HG03196 (cell line): ENCODE measurements around the gene CSF2.

ENCODE experiments used
- ATAC-seq: cut with Tn5 transposase; IDR thresholded peaks from one replicate; pipeline ENCODE4 v1.9.1; 2021; ENCODE audit not compliant: unreplicated experiment

Gene CSF2

DNA sequence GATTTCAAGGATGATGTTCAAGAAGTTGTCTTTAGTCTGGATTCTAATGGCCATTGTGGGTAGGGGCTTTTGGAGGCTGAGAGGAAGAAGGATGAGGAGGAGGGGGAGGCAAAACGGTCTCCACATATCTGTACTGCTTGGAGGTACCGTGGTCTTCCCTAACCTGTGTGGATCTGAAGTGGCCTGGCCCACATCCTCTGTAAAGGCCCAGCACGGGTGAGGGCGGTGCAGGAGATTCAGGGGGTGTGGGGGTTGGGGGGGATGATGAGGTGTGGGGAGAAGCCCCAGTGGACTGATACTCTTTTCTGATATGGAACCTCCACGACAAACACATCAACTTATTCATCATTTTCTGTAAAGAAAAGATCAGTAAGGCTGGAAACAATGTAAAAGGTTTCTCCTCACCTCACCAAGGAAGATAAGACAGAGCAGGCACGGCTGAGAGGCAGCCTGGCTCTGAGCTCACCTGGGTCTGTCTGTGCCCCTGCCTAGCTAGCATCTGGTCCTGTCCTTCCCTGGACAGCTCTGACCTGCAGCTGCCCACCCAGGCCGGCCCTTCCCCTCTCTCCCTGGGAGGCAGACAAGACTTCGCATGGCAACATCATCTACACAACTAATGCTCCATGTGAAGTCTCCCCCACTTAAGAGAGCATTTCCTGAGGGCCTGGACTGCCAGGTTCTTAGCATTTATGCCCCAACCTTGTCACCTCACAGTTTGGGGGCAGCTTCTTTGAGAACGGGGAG is 18.7 kb upstream of the CSF2 start:
- ATAC-seq, result no peak

DNA sequence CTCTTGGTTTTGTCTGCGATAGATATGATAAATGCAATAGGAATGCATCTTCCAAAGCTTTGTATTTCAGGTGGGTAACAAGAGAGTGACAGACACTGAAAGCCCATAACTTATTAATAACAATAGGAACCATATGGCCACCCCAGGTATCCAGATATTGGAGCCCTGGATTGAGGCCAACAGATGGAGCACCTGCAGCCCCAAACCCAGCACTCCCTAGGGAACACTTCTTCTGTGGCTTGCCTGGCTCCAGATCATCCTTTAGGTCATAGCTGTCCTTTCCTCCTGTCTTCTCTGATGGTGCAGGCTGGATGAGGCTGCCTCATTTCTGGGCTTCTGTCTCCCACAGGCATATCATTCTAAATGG is 18.2 kb upstream of the CSF2 start:
- no peak for ATAC-seq

DNA sequence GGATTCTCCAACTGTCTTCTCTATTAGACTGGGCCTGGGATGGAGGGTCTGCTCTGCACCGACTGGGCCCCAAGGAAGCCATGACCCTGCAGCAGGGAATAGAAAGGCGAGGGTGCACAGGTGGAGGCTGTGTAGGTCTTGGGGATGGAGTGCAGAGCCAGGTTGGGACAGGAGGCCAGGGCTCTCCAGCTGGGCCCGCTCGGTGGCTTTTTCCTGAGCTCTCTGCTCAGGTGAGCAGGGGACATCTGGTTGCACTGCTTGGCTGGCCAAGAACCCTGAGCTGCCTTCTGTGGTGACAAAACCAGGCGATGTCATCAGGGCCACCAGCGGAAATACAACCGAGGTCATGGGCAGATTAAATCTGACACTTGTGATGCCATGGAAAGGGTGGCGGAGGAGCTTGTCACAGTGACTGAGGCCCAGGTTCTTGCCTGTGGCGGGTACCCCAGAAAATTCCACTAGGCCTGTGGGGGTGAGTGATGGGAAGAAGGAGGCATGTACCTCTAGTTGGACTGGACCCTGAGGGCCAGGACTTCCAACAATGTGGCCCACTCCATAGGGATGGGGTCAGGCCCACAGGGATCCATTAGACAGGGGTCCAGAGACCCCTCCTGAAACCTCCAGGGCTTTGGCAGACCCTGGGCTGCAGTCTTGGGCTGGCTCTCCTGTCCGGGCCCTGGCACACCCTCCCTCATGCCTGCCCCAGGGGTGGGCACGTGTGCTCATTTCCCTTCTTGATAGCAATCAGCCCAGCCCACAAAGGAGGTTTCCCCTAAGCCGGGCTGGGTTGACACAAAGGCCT is 17.6 kb upstream of the CSF2 start:
- no peak for ATAC-seq

DNA sequence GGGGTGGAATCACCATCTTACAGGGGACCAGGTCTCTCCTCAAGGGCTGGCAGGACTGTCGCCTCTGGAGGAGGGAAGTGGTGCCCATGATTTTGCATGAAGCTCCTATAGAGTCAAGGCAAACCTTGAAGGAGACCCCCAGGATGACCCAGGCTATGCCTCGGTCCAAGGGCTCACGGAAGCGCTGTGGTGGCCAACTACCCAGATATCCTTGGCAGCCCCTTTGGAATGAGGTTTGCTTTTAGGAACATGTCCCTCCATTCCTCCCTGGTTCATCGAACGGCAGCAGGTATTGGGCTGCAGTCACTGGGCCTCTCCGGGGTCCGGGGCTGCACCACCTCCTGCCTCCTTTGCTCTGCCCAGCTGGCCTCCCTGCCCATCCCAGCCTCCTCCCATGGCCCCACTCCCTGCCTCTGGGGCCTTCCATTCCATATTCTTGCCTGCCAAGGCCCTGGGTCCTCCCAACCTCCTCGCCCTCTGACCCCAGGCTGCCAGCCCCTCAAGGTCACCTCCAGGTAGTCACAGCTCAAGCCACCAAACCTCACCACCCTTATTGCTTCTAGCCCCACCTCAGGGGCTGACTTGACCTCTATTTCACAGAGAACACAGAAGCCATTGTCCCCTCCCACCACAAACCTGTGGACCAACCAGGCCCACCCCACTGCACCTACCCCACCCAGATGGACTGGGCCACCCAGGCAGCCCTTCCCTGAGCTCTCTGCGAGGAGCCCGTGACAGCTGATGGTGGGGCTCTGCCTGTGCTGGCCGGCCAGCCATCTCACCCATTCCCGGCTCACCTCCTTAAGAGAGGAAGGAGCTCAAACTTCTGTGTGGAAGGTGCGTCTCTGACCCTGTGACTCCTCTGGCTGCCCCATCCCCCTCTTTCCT is 16.7 kb upstream of the CSF2 start:
- no peak for ATAC-seq

DNA sequence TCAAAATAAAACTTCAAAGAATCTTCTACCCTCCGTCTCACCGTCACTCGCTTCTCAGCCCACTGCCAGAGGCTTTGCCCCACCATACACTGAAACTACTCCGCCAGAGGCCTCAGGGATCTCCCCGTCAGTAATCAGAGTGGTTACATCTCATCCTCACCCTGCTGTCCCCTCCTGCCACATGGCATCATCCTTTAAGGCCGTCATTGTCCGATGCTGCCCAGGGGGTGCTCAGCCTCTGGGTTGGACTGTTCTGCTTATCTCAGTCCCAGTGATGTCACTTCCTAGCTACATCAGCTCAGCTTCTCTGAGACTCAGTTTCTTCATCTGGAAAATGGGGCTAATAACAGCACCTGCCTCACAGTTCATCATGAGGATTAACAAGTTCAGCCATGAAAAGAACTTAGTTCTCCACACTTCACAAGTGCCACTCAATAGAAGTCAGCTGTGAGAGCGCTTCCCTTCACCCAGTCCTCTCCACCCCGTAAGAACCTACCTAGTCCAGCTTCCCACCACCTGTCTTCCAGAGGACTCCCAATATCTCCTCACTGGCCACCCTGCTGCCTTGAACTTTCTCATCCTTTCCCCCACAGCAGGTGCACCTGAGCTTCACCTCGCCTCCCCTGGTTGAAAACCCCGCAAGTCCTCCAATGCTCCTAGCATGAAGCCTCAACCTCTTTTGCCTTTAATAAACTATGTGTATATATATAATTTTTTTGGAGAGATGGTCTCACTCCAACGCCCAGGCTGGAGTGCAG is 15.9 kb upstream of the CSF2 start:
- ATAC-seq, result no peak

DNA sequence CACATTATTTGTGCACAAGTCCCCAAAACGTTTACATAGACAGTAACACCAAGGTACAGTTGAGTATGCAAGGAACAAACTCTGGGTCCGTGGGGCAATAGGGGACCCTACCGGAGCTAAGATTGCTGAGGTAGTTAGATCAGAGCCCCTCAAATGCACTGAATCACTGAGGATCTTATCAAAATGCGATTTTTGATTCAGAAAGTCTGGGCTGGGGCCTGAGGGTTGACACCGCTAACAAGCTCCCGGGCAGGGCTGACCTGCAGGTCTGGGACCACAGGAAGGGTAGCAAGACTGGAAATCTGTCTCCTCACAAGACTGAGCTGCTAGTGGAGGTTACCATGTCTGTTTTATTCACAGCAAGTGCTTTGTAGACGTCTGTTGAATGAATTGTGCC is 14.9 kb upstream of the CSF2 start:
- ATAC-seq, result no peak

DNA sequence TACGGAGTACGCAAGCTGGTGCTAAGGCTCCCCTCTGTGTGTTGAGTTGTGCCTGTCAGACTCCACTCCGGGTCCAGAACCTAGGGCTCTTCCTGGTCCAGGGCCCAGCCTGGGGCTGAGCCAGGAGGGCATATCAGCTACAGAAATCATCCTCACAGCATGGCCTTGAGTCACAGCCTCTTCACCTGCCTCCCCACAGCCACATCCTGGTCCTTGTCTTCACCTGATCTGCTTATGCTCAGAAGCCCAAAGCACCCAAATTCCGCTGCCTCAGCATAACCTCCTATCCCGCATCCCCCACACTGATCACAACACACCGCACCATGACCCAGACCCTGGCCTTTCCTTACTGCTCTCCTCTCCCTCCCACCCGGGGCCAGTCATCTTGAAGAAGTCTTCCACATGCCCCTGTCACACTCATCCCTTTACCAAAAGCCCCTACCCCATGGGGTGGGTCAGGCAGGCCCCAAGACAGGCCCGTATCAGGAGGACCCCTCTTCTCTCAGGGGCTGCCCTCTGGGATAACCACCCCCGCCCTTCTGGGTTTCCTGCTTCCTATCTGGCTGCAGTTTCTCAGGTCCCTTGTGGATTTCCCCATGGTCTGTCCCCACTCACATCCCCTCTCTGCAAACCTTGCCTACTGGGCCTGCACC is 14.4 kb upstream of the CSF2 start:
- no peak for ATAC-seq

DNA sequence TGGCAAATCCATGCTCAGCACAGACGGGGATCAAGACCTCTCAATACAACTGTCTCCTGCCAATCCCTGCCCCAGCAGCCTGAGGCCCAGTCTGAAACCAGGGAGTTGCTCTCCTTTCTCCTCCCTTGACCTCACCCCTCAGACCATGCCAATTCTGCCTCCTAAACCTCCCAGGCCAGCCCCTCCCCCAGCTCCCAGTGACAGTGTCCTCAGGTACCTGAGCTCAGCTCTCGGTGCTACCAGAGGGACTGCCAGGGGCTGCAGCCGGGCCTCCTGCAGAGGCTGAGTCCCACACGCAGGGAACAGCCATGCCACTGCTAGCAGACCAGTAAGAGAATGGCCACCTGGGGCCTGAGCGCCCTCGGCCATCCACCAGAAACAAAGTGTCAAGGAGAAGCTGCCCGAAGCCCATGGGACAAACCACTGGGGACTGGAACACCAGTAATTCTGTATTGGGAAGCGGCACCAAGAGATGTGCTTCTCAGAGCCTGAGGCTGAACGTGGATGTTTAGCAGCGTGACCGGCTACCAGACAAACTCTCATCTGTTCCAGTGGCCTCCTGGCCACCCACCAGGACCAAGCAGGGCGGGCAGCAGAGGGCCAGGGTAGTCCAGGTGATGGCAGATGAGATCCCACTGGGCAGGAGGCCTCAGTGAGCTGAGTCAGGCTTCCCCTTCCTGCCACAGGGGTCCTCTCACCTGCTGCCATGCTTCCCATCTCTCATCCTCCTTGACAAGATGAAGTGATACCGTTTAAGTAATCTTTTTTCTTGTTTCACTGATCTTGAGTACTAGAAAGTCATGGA is 13.7 kb upstream of the CSF2 start:
- ATAC-seq, result no peak

DNA sequence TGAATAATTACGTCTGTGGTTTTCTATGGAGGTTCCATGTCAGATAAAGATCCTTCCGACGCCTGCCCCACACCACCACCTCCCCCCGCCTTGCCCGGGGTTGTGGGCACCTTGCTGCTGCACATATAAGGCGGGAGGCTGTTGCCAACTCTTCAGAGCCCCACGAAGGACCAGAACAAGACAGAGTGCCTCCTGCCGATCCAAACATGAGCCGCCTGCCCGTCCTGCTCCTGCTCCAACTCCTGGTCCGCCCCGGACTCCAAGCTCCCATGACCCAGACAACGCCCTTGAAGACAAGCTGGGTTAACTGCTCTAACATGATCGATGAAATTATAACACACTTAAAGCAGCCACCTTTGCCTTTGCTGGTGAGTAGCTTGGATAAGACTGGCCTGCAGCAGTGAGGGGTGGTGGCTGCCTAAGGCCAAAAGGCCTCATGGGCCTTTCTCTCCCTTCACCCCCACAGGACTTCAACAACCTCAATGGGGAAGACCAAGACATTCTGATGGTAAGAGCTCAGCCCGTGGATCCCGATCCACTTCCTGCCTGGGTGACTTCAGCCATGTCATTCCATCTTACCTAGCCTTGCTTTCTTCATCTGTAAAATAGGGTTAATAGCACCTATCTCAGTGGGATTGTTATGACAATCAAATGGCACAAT is 13.0 kb upstream of the CSF2 start, which contains the start of gene IL3:
IL3 (plus strand) TSS at position 155 of the 661 bp plus-strand sequence; CDS start at position 207, 52 bp downstream.
- ATAC-seq, result no peak

DNA sequence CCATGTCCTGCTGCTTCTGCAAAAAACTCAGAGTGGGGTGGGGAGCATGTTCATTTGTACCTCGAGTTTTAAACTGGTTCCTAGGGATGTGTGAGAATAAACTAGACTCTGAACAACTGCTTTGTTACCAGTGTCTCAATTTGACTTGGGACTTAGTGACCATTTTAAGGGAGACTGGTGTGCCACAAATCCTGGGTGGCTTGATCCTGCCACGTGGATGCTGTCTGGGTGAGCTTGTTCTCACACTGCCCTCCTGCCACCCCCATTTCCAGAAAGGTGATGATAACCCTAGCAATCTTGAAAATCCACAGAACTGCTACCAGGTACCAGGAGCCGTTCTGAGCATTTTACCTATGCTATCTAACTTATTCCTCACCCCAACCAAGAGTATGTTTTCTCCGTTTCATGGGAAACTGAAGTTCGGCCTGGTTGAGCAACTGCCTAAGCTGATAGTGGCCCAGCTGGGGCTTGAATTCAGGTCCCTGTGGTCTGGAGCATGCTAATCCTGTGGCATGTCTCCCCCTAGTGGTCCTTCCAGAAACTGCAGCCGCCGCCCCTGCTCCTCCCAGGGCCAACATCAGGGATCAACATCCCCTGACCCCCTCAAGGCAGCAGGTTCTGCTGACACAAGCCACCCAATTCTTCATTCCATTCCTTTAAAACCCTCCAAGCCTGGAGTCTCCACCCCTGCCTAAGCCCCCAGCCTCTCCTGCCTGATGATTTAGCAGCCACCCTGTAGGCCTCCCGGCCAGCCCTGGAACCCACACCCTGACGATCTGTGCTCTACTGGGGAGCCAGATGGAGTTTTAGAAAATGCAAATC is 10.3 kb upstream of the CSF2 start:
- ATAC-seq, result no peak

DNA sequence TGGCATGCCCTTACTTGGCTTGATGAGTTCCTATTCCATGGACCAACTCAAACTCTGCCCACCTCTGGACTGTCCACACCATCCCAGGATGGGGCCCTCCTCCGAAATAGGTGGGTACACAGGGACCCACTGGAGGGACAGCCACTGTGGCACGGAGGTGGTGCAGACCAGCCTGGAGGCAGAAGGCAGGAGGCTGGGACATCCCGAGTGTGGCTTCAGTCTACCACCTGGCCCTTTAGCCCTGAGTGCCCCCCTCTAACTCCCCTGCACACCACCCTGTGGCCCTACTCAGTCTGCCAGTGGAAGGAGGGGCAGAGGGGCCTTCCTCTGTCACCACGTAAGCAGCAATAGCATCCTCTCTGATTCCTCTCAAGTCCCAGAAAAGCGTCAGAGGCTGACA is 9.4 kb upstream of the CSF2 start:
- no peak for ATAC-seq

DNA sequence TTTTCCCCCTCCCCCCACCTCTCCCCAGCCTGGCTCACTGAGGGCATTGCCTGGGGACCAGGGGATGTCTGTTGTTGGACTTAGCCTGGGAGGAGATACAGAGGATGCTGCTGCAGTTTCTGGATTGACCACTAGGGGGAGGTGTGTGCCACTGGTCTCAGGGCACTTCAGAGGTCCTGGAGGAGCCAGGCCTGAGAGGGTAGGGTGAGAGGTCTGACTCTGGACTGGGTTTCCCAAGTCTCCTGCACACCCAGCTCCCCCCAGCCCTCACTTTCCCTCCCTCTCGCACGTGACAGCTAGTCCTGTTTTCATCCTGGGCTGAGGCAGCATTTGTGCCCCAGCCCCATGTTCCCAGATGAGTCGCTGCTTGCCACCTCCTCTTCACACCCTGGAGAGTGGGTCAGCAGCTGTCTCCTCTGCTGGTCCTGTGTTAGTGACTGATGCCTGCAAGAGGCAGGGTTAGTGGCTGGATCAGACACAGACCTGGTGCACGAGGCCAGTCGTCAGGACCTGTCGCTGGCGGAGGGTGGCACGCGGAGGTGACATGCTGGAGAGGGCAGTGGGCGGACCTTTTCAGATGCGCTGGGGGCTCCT is 8.8 kb upstream of the CSF2 start:
- peak; percentile 50 for ATAC-seq

DNA sequence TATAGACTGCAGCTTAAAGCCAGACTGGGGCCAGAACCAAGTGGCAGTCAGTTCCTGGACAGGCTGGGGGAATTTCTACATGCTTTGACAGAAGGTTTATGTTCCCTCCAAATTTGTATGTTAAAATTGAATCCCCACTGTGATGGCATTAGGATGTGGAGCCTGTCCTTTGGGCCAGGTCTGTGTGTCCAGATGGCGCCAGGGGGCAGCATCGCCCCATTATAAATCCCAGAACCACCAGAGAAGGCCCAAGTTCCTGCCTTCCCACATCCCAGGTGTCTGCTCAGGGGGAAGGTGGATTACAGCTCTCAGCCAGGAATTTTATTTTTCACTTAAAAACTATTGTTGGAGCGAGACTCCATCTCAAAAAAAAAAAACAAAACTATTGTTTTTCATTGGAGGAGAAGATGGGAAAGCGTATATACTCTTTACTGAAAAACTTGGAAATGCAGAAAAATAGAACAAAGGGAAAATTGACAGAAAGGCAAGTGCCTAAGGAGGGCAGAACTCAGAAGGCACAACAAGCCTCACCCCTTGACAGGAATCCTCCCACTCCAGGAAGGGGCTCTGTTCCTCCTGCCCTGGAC is 8.1 kb upstream of the CSF2 start:
- ATAC-seq, result peak; percentile 40

DNA sequence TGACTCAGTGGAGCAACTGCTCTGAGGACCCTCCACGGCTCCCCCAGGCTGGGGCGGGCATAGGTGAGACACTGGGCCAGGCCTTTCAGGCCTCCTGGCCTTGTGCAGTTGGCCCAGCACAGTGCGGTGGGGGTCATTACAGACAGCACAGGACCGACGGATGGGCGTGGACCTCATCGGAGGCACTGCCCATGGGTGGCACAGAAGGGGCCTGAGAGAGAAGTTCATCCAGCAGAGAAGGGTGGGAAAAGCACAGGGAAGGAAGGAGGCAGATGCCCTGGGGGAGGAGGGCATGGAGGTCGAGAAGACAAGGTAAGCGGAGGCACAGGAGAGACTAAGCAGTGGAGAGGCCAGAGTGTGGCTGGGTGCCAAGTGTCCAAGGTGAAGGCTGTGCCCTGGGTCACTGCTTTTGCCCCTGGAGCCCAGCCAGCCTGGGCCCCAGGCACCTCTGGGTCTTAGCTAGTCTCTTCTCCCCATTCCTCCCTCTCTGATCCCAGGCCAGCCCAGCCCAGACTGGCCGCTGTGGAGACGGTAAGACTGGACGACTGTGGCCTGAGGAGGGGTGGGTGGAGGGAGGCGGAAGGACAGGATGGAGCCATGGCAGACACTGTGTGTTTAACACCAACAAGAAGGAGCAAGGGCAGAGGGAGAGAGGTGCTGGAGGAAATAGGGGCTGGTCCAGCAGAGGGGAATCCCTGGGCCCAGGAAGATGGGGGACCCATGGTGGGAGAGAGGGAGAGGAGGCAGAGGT is 7.5 kb upstream of the CSF2 start:
- no peak for ATAC-seq

DNA sequence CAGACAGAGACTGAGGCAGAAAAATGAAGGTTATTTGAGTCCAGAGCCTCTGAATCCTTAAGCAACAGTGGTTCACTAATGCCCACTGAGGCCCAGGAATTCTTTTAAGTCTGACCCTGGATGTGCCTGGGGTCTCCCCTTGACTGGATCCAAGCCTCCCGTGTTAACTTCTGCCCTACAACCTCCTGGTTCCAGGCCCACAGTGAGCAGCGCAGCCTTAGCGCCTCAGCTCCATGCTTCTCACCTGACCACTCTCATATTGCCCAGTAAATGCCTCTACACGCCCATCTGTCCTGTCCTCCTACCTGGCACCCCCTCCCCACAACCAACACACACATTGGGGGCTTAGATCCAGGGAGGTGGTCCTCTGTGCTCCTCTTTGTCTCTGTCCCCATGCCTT is 6.7 kb upstream of the CSF2 start:
- ATAC-seq, result no peak

DNA sequence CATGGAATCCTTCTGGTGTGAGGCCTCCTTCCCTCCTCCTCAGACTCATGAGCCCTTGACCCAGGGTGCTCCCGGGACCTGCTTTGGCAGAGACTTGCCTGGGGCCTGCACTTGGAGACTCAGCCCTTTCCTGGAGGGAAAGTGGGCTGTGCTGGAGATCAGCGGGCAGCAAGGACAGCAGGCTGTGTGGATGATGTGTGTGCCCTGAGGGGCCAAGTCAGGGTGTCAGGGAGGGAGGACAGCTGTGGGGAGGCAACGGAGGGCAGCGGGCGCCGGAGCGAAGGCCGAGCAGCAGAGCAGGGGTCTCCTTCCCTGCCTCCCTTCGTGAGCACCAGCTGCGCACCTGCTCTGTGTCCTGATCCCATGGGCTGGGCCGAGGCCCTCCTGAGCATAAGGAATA is 6.1 kb upstream of the CSF2 start:
- ATAC-seq, result no peak
